Gastrocnemius medialis (tissue), 4 donors: ENCODE results near the gene HOXD9. TPM values are rescaled to one million over a fixed set of nuclear protein-coding genes. Genes with fewer than 3 reads are reported as not detected.

Experiments
- ATAC-seq, 2 donors: fragments of 150-250 bp; one replicate each; pipeline ENCODE4 v1.9.1; 2016
- DNase-seq, 2 donors: peaks; one replicate each; pipeline ENCODE4 v3.0.0-alpha.2; 2019
- H3K27ac ChIP-seq, 4 donors: fragments of 200-600 bp; sonication (generic); 1 replicate in 1 of 4; 2 replicates in 3 of 4; pipeline ENCODE4 v1.5.1; 2016 to 2018; ENCODE audit warnings: mild to moderate bottlenecking in 2 of 4, moderate library complexity in 1 of 4
- H3K27me3 ChIP-seq, 3 donors: fragments of 200-600 bp; sonication (generic) in 2 of 3; 1 replicate in 1 of 3; 2 replicates in 2 of 3; pipeline versions ENCODE4 v1.5.1 to v1.6.0; 2016 to 2019; ENCODE audit warnings: mild to moderate bottlenecking in 1 of 3, moderate library complexity in 1 of 3
- H3K36me3 ChIP-seq, 2 donors: fragments of 200-600 bp; sonication (generic) in 1 of 2; one replicate each; pipeline ENCODE4 v1.5.1; 2017 to 2018
- H3K4me1 ChIP-seq, 2 donors: fragments of 200-600 bp; sonication (generic) in 1 of 2; one replicate each; pipeline ENCODE4 v1.5.1; 2016 to 2017; ENCODE audit warnings: mild to moderate bottlenecking in 2 of 2
- H3K4me3 ChIP-seq, 4 donors: fragments of 200-600 bp; sonication (generic) in 3 of 4; 1 replicate in 1 of 4; 2 replicates in 3 of 4; pipeline ENCODE4 v1.5.1; 2016 to 2019; ENCODE audit warnings: mild to moderate bottlenecking in 2 of 4
- H3K9me3 ChIP-seq, 3 donors: fragments of 200-600 bp; sonication (generic) in 2 of 3; 1 replicate in 1 of 3; 2 replicates in 2 of 3; pipeline ENCODE4 v1.5.1; 2016 to 2019
- POLR2A ChIP-seq, 2 donors: fragments of 450-650 bp; IDR thresholded peaks; one replicate each; pipeline ENCODE4 v1.6.1; 2017; ENCODE audit warnings: antibody characterized with exemption in 2 of 2, mild to moderate bottlenecking in 2 of 2, moderate library complexity in 2 of 2
- in situ Hi-C, 4 donors: fragments of 200-750 bp; cut with MboI; loops; one replicate each; pipeline versions ENCODE4 v1.15.0 to v1.8.0; 2017; ENCODE audit warnings: low sequenced_read_pairs in 4 of 4
- intact Hi-C: fragments of 100-400 bp; cut with DNase I; formaldehyde crosslinking; loops from one replicate; pipeline ENCODE4 v1.15.1; 2023; ENCODE audit warnings: low total_unique reads
- total RNA-seq, 4 donors: library from RNA; depleted of rRNA; stranded (reverse); fragments of >200 nt; gene quantifications; one replicate each; pipeline versions ENCODE4 v1.1.0 to v1.2.3, GENCODE V29; 2016
- TF ChIP-seq, protein P1 (sequence below), 5 experiments: fragments of 450-650 bp in 3 of 5; fragments of 200-600 bp in 2 of 5; sonication (generic) in 2 of 5; IDR thresholded peaks in 4 of 5; conservative IDR thresholded peaks in 1 of 5; 1 replicate in 4 of 5; 2 replicates in 1 of 5; pipeline ENCODE4 v1.5.1; 2016 to 2019; ENCODE audit warnings: antibody characterized with exemption in 5 of 5, mild to moderate bottlenecking in 3 of 5, moderate library complexity in 3 of 5

The HOXD9 gene
- total RNA-seq, 4 donors from 2014 or later = 0.33 to 1.8 (median 0.78) TPM

GRCh38 chr2:176138923-176139660 is 16.6 kb downstream of the HOXD9 start:
- TF ChIP-seq, protein P1, sequence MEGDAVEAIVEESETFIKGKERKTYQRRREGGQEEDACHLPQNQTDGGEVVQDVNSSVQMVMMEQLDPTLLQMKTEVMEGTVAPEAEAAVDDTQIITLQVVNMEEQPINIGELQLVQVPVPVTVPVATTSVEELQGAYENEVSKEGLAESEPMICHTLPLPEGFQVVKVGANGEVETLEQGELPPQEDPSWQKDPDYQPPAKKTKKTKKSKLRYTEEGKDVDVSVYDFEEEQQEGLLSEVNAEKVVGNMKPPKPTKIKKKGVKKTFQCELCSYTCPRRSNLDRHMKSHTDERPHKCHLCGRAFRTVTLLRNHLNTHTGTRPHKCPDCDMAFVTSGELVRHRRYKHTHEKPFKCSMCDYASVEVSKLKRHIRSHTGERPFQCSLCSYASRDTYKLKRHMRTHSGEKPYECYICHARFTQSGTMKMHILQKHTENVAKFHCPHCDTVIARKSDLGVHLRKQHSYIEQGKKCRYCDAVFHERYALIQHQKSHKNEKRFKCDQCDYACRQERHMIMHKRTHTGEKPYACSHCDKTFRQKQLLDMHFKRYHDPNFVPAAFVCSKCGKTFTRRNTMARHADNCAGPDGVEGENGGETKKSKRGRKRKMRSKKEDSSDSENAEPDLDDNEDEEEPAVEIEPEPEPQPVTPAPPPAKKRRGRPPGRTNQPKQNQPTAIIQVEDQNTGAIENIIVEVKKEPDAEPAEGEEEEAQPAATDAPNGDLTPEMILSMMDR (IDR thresholded peaks at IDR 0.05 in 4 of 5, conservative IDR thresholded peaks at IDR 0.05 in 1 of 5) = no peak
- in situ Hi-C loops (loop anchor here in 3 of 4 donors (25.0 kb wide), 2 partner anchors 673 to 1023 kb away; no protein-coding TSS in a partner anchor), intact Hi-C loops (no loop called here)
- no peak for ATAC-seq
- H3K36me3 ChIP-seq = no peaks in the 10 kb centered on the region
- peak overlapping the region; percentile 81 to 89 (median 86) for H3K27ac ChIP-seq
- H3K4me1 ChIP-seq = peaks cover 17 to 22% of the 10 kb centered on the region in 2 donors
- peak overlapping the region; percentile 61 to 80 (median 74) for H3K4me3 ChIP-seq
- no peak for DNase-seq
- peaks cover 0 to 20% (median 19%) of the 10 kb centered on the region in 3 donors for H3K27me3 ChIP-seq
- no peaks in the 10 kb centered on the region for H3K9me3 ChIP-seq

- Histone ChIP-seq H3K9me3 (no peaks in the 10 kb centered on the region), H3K4me3 (peak overlapping the region; percentile 61 to 80 (median 74)), H3K27me3 (peaks cover 0 to 20% (median 19%) of the 10 kb centered on the region in 3 donors), H3K4me1 (peaks cover 16 to 20% of the 10 kb centered on the region in 2 donors), H3K36me3 (no peaks in the 10 kb centered on the region), H3K27ac (peak overlapping the region; percentile 81 to 89 (median 86))
- intact Hi-C loops = loop anchor here (1.0 to 5.0 kb wide), 5 partner anchors 47 to 498 kb away; partner anchors contain the start of genes HOXD1 and MTX2
- DNase-seq (no peak), ATAC-seq (peak; percentile 18 to 19)
- in situ Hi-C loops = loop anchor here in 3 of 4 donors (5.0 to 25.0 kb wide), 5 partner anchors 312 to 1022 kb away; no protein-coding TSS in a partner anchor
- TF ChIP-seq POLR2A (IDR thresholded peaks at IDR 0.05) = peak in 1 of 2 donors; percentile 19
- TF ChIP-seq, protein P1 (IDR thresholded peaks at IDR 0.05 in 4 of 5, conservative IDR thresholded peaks at IDR 0.05 in 1 of 5) = no peak
These were observed 17.4 kb downstream of the HOXD9 start for GRCh38 chr2:176139661-176140512.

DNA sequence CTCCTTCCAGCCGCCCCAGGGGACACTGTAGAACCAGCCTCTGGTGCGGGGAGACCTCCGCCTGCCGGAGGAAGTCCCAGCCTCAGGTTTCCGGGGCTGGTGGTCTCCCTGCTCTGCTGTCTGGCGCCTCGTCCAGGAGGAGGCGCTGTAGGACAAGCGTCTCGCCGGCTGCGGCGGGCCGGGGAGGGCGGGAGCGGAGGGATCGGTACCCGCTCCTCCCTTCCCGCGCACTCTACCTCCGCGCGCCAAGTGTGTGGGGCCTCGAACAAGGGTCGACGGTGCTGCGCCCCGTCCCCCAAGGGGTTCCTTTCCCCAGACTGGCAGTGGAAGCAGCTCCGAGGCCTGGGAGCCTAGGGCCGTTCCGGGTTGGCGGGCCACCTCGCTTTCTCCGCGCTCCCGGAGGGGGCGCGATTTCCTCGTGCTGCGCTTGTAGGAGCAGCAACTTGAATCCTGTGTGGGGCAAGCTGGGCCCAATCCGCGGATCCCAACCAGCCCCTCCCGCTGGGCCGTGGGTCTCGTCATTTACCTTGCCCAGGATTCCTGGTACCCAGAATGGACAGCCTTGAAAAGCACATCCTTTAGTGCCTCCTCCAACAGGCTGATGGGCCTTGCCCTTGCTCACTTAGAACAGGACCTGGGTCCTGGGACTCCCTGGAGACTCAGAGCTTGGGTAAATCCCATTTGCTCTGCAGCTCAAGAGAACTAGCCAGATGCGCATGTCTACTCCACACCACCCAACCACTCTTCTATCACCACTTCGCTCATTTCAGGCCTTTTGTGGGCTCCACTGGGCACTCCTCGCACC is 18.2 kb downstream of the HOXD9 start:
- in situ Hi-C loops = loop anchor here in 3 of 4 donors (5.0 to 25.0 kb wide), 5 partner anchors 312 to 1022 kb away; no protein-coding TSS in a partner anchor
- intact Hi-C loops = loop anchor here (1.0 to 5.0 kb wide), 5 partner anchors 47 to 498 kb away; partner anchors contain the start of genes HOXD1 and MTX2
- peak overlapping the region; percentile 81 to 89 (median 86) for H3K27ac ChIP-seq
- TF ChIP-seq POLR2A (IDR thresholded peaks at IDR 0.05) = no peak
- TF ChIP-seq, protein P1 (IDR thresholded peaks at IDR 0.05 in 4 of 5, conservative IDR thresholded peaks at IDR 0.05 in 1 of 5) = peak; percentile 86 to 95 (median 90)
- ATAC-seq = peak; percentile 53 to 69
- no peaks in the 10 kb centered on the region for H3K36me3 ChIP-seq
- no peaks in the 10 kb centered on the region for H3K9me3 ChIP-seq
- H3K4me3 ChIP-seq = peak overlapping the region; percentile 61 to 80 (median 74)
- peak in 1 of 2 donors; percentile 39 for DNase-seq
- H3K27me3 ChIP-seq = peaks cover 0 to 23% (median 20%) of the 10 kb centered on the region in 3 donors
- H3K4me1 ChIP-seq = peaks cover 11 to 12% of the 10 kb centered on the region in 2 donors

DNA sequence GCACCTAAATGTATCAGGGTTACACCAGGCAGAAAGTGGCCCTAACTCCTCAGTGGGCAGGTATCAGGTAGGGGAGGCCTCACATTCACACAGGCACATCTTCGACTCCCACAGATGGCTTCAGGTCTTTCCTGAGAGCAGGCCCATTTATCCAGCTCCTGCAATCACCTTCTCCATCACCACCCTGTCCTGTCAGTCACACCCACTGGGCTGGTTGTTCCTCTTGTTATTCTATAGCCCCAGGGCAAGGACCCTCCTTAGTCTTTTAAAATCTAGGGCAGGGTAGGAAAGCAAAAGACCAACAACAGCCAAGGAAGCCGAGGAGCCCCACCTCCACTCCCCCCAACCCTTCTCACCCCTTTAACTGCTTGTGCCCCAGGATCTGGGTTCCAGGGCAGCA is 19.8 kb downstream of the HOXD9 start:
- no peak overlapping the region for H3K4me3 ChIP-seq
- no peaks in the 10 kb centered on the region for H3K36me3 ChIP-seq
- no peak for ATAC-seq
- TF ChIP-seq, protein P1 (IDR thresholded peaks at IDR 0.05 in 4 of 5, conservative IDR thresholded peaks at IDR 0.05 in 1 of 5) = no peak
- no peak for TF ChIP-seq POLR2A (IDR thresholded peaks at IDR 0.05)
- no peak overlapping the region for H3K27ac ChIP-seq
- peaks cover 0 to 15% (median 14%) of the 10 kb centered on the region in 3 donors for H3K27me3 ChIP-seq
- peaks cover 6 to 12% of the 10 kb centered on the region in 2 donors for H3K4me1 ChIP-seq
- in situ Hi-C loops (loop anchor here in 3 of 4 donors (5.0 to 25.0 kb wide), 5 partner anchors 310 to 1020 kb away; no protein-coding TSS in a partner anchor), intact Hi-C loops (loop anchor here (5.0 kb wide), 1 partner anchor 45 kb away; the partner anchor contains the start of gene HOXD1)
- no peaks in the 10 kb centered on the region for H3K9me3 ChIP-seq
- no peak for DNase-seq
